SK-N-SH (cell line): ENCODE results near the gene DMBT1. TPM values are rescaled to one million over a fixed set of nuclear protein-coding genes. Genes with fewer than 3 reads are reported as not detected.

Experiments used
- CTCF ChIA-PET: fragments of 300-600, 350-600 bp; formaldehyde crosslinking; extraction: SDS; loops from one replicate; lab custom pipeline; 2021; lab: Yijun Ruan, JAX
- POLR2A ChIA-PET: fragments of 350-600 bp; sonication (Branson Sonifier 250); formaldehyde crosslinking; extraction: SDS; loops from one replicate; lab custom pipeline; 2020; ENCODE audit warnings: antibody characterized with exemption, inconsistent platforms; lab: Yijun Ruan, JAX
- DNase-seq: peaks from one replicate; pipeline ENCODE4 v3.0.0; 2012
- H2AFZ ChIP-seq: fragments of 200-600 bp; sonication (generic); 2 replicates; pipeline ENCODE4 v1.8.1; 2016; ENCODE audit warnings: antibody characterized with exemption, mild to moderate bottlenecking, low read depth
- H3F3A ChIP-seq: fragments of 200-600 bp; sonication (generic); replicated peaks from 2 replicates; pipeline ENCODE3; 2016; ENCODE audit warnings: antibody characterized with exemption, mild to moderate bottlenecking; ENCODE audit not compliant: insufficient read depth
- H3K27ac ChIP-seq, 2 experiments: fragments of 200-500 bp in 1 of 2; fragments of 200-600 bp in 1 of 2; sonication (Bioruptor generic) in 1 of 2; sonication (generic), shearing (Covaris generic) in 1 of 2; 2 replicates each; pipeline versions ENCODE4 v1.5.1 to v1.6.1; 2014 to 2016; ENCODE audit warnings: low read depth in 2 of 2, inconsistent platforms in 1 of 2, low read length in 1 of 2, mild to moderate bottlenecking in 1 of 2, mixed read lengths in 1 of 2
- H3K27me3 ChIP-seq: fragments of 200-600 bp; sonication (generic), shearing (Covaris generic); 2 replicates; pipeline ENCODE4 v1.6.1; 2016; ENCODE audit warnings: mixed run types; ENCODE audit not compliant: insufficient read depth
- H3K36me3 ChIP-seq, 2 experiments: fragments of 200-500 bp in 1 of 2; fragments of 200-600 bp in 1 of 2; sonication (Bioruptor generic) in 1 of 2; sonication (generic) in 1 of 2; replicated peaks in 1 of 2; 2 replicates each; pipeline versions ENCODE3 to v1.5.1; 2014 to 2016; ENCODE audit warnings: low read length in 1 of 2, mild to moderate bottlenecking in 1 of 2; ENCODE audit not compliant: insufficient read depth in 2 of 2, control insufficient read depth in 1 of 2
- H3K4me1 ChIP-seq, 2 experiments: fragments of 200-500 bp in 1 of 2; fragments of 200-600 bp in 1 of 2; sonication (Bioruptor generic) in 1 of 2; sonication (generic), shearing (Covaris generic) in 1 of 2; 2 replicates each; pipeline versions ENCODE4 v1.5.1 to v1.6.1; 2014 to 2016; ENCODE audit warnings: low read depth in 1 of 2, low read length in 1 of 2, mixed run types in 1 of 2; ENCODE audit not compliant: insufficient read depth in 2 of 2, control insufficient read depth in 1 of 2
- H3K4me2 ChIP-seq: fragments of 200-600 bp; sonication (generic), shearing (Covaris generic); 2 replicates; pipeline ENCODE4 v1.6.1; 2017; ENCODE audit warnings: mixed run types
- H3K4me3 ChIP-seq, 2 experiments: fragments of 200-500 bp in 1 of 2; fragments of 200-600 bp in 1 of 2; sonication (Bioruptor generic) in 1 of 2; sonication (generic), shearing (Covaris generic) in 1 of 2; 2 replicates each; pipeline versions ENCODE4 v1.5.1 to v1.8.1; 2014 to 2016; ENCODE audit warnings: low read depth in 2 of 2, inconsistent platforms in 1 of 2, low read length in 1 of 2, mild to moderate bottlenecking in 1 of 2, mixed read lengths in 1 of 2, moderate library complexity in 1 of 2
- H3K79me2 ChIP-seq: fragments of 200-600 bp; sonication (generic); 2 replicates; pipeline ENCODE4 v1.8.1; 2017; ENCODE audit warnings: mild to moderate bottlenecking; ENCODE audit not compliant: insufficient read depth
- H3K9ac ChIP-seq: fragments of 200-600 bp; sonication (generic); 2 replicates; pipeline ENCODE4 v1.6.1; 2017; ENCODE audit warnings: mixed run types
- H3K9me2 ChIP-seq: fragments of 200-600 bp; sonication (generic); 2 replicates; pipeline ENCODE4 v1.6.1; 2017; ENCODE audit warnings: mixed run types
- H3K9me3 ChIP-seq: fragments of 200-600 bp; sonication (generic); 2 replicates; pipeline ENCODE4 v1.6.1; 2017; ENCODE audit warnings: mixed run types, mild to moderate bottlenecking, moderate library complexity
- H4K20me1 ChIP-seq: fragments of 200-600 bp; sonication (generic); 2 replicates; pipeline ENCODE4 v1.6.1; 2017; ENCODE audit warnings: mild to moderate bottlenecking, mixed run types; ENCODE audit not compliant: insufficient read depth
- CTCF ChIP-seq: fragments of 200-600 bp; sonication (generic); IDR thresholded peaks from 2 replicates; pipeline ENCODE4 v1.6.1; 2017; ENCODE audit warnings: antibody characterized with exemption, mild to moderate bottlenecking, moderate library complexity
- ELF1 ChIP-seq: IDR thresholded peaks from 2 replicates; pipeline ENCODE4 v1.4.0; 2012
- FOSL2 ChIP-seq: IDR thresholded peaks from 2 replicates; pipeline ENCODE4 v1.4.0; 2012; ENCODE audit warnings: low read depth, mild to moderate bottlenecking, moderate library complexity, borderline replicate concordance
- FOXJ3 ChIP-seq: sonication (generic); formaldehyde crosslinking; IDR thresholded peaks from 2 replicates; pipeline ENCODE4 v1.5.1; 2020; ENCODE audit warnings: mild to moderate bottlenecking, missing genetic modification reagents
- FOXM1 ChIP-seq: IDR thresholded peaks from 2 replicates; pipeline ENCODE4 v1.4.0; 2012; ENCODE audit warnings: low read depth, mild to moderate bottlenecking
- GATA2 ChIP-seq: sonication (generic); formaldehyde crosslinking; IDR thresholded peaks from 2 replicates; pipeline ENCODE4 v1.5.0; 2020; ENCODE audit warnings: mild to moderate bottlenecking, missing genetic modification reagents
- IRF3 ChIP-seq: fragments of 150-350 bp; IDR thresholded peaks from 2 replicates; pipeline ENCODE4 v1.6.1; 2016; ENCODE audit warnings: mild to moderate bottlenecking, low read depth, low read length
- MAX ChIP-seq: IDR thresholded peaks from 2 replicates; pipeline ENCODE4 v1.4.0; 2012; ENCODE audit warnings: low read depth
- MXI1 ChIP-seq: IDR thresholded peaks from 2 replicates; pipeline ENCODE4 v1.6.1; 2012; ENCODE audit warnings: mild to moderate bottlenecking, low read depth, low read length, improper control_type of control experiment
- NFIC ChIP-seq: IDR thresholded peaks from 2 replicates; pipeline ENCODE4 v1.4.0; 2012; ENCODE audit warnings: borderline replicate concordance
- RAD21 ChIP-seq: IDR thresholded peaks from 2 replicates; pipeline ENCODE4 v1.6.1; 2012; ENCODE audit warnings: mild to moderate bottlenecking, low read length
- RFX5 ChIP-seq: IDR thresholded peaks from 2 replicates; pipeline ENCODE4 v1.6.1; 2012; ENCODE audit warnings: mild to moderate bottlenecking, improper control_type of control experiment, low read length
- SIN3A ChIP-seq: IDR thresholded peaks from 2 replicates; pipeline ENCODE4 v1.6.1; 2012; ENCODE audit warnings: low read depth, mild to moderate bottlenecking, low read length, moderate library complexity, borderline replicate concordance
- TEAD4 ChIP-seq: IDR thresholded peaks from 2 replicates; pipeline ENCODE4 v1.4.0; 2012; ENCODE audit warnings: mild to moderate bottlenecking, borderline replicate concordance; ENCODE audit not compliant: insufficient read depth
- USF1 ChIP-seq: IDR thresholded peaks from 2 replicates; pipeline ENCODE4 v1.4.0; 2012; ENCODE audit warnings: low read depth, borderline replicate concordance
- USF2 ChIP-seq: fragments of 150-350 bp; IDR thresholded peaks from 2 replicates; pipeline ENCODE4 v1.6.1; 2017; ENCODE audit warnings: antibody characterized with exemption, low read length, low read depth, borderline replicate concordance
- YY1 ChIP-seq: IDR thresholded peaks from 2 replicates; pipeline ENCODE4 v1.4.0; 2012; ENCODE audit warnings: low read depth, mild to moderate bottlenecking
- WGBS: methylation state at CpG from one replicate; pipeline ENCODE4 v1.1.6; 2017; ENCODE audit warnings: low lambda C conversion rate; 5-methylcytosine and 5-hydroxymethylcytosine counted together
- polyA plus RNA-seq, 3 experiments: library from polyadenylated mRNA; depleted of rRNA; stranded (reverse); fragments of >200 nt; gene quantifications; 2 replicates each; pipeline ENCODE4 v1.2.3, GENCODE V29; 2012

Gene DMBT1
- polyA plus RNA-seq, 1 of the 3 experiments (the other 2 are of a cell fraction) = not detected

GRCh38 chr10:122537545-122537944 lies 23.0 kb upstream of the DMBT1 start:
- ChIA-PET POLR2A (no interaction called here), CTCF (interaction anchor here (1.1 kb wide), 1 partner anchor 28 kb away, joined by 3 read pairs; no protein-coding TSS in a partner anchor)
- 86% methylated on average over 2 of the region's 2 CpGs for WGBS
- TF ChIP-seq FOSL2 (no peak), NFIC (no peak), GATA2 (CRISPR knock-in tag) (no peak), RFX5 (no peak), FOXJ3 (no peak), SIN3A (no peak), YY1 (no peak), TEAD4 (no peak), ELF1 (no peak), FOXM1 (no peak), IRF3 (no peak), CTCF (no peak), MXI1 (no peak), MAX (no peak)
- no peaks in the 10 kb centered on the region for H3K27me3 ChIP-seq
- no peak overlapping the region for H3K27ac ChIP-seq
- no peaks in the 10 kb centered on the region for H3K36me3 ChIP-seq
- H3F3A ChIP-seq = no peaks in the 10 kb centered on the region
- H3K9me3 ChIP-seq = peaks cover 3% of the 10 kb centered on the region; the same call in 1 of the 2 replicates
- no peak overlapping the region for H3K4me3 ChIP-seq
- H4K20me1 ChIP-seq = no peaks in the 10 kb centered on the region
- H3K9ac ChIP-seq = no peak overlapping the region
- H3K79me2 ChIP-seq = no peaks in the 10 kb centered on the region
- no peaks in the 10 kb centered on the region for H3K9me2 ChIP-seq
- H2AFZ ChIP-seq = no peak overlapping the region
- no peak for DNase-seq
- H3K4me1 ChIP-seq = no peaks in the 10 kb centered on the region
- H3K4me2 ChIP-seq = no peak overlapping the region

- Histone ChIP-seq H2AFZ (no peak overlapping the region), H3K27me3 (no peaks in the 10 kb centered on the region), H4K20me1 (no peaks in the 10 kb centered on the region), H3K4me2 (no peak overlapping the region), H3K9ac (no peak overlapping the region), H3K4me3 (no peak overlapping the region), H3K79me2 (no peaks in the 10 kb centered on the region), H3K4me1 (no peaks in the 10 kb centered on the region; a peak in 1 of 4 replicates), H3K9me3 (peaks cover 3% of the 10 kb centered on the region; the same call in 1 of the 2 replicates), H3K9me2 (no peaks in the 10 kb centered on the region), H3K36me3 (no peaks in the 10 kb centered on the region), H3K27ac (no peak overlapping the region), H3F3A (no peaks in the 10 kb centered on the region)
- no peak for TF ChIP-seq SIN3A
- TF ChIP-seq RAD21 = no peak
- no peak for TF ChIP-seq MXI1
- no peak for TF ChIP-seq USF1
- no peak for TF ChIP-seq USF2
- ChIA-PET POLR2A (no interaction called here), CTCF (interaction anchor here (1.0 kb wide), 1 partner anchor 21 kb away, joined by 3 read pairs; no protein-coding TSS in a partner anchor)
- WGBS = 26% methylated on average over 4 of the region's 4 CpGs
- DNase-seq = no peak
Observed at GRCh38 chr10:122541541-122542002, 19.0 kb upstream of the DMBT1 start.
